OCI-LY1 (cell line): ENCODE data around the gene EPAS1.
"Not testable (repeated sequence)": the region's sequence is repeated elsewhere in the genome, so short reads cannot be mapped to it uniquely, and the experiment has no call there.

ENCODE experiments used
- H2AFZ ChIP-seq: fragments of 200-600 bp; sonication (generic), shearing (Covaris generic); 2 replicates; pipeline ENCODE4 v1.6.0; 2014; ENCODE audit warnings: antibody characterized with exemption, mild to moderate bottlenecking, low read length
- H3F3A ChIP-seq: fragments of 200-600 bp; sonication (generic), shearing (Covaris generic); 2 replicates; pipeline ENCODE4 v1.6.0; 2014; ENCODE audit warnings: mild to moderate bottlenecking, antibody characterized with exemption, low read length, moderate library complexity; ENCODE audit not compliant: insufficient read depth
- H3K27ac ChIP-seq: fragments of 200-600 bp; sonication (generic); 2 replicates; pipeline ENCODE4 v1.5.1; 2014; ENCODE audit warnings: low read length, mixed run types, mild to moderate bottlenecking, low read depth; ENCODE audit not compliant: poor library complexity, severe bottlenecking
- H3K27me3 ChIP-seq: fragments of 200-600 bp; sonication (generic); 2 replicates; pipeline ENCODE4 v1.6.0; 2014; ENCODE audit warnings: antibody characterized with exemption, mild to moderate bottlenecking, low read length, moderate library complexity; ENCODE audit not compliant: insufficient read depth
- H3K36me3 ChIP-seq: fragments of 200-600 bp; sonication (generic); 2 replicates; pipeline ENCODE4 v1.6.1; 2014; ENCODE audit warnings: mild to moderate bottlenecking, antibody characterized with exemption, low read length, moderate library complexity, mixed read lengths; ENCODE audit not compliant: insufficient read depth
- H3K4me1 ChIP-seq: fragments of 200-600 bp; sonication (generic); 2 replicates; pipeline ENCODE4 v1.5.1; 2014; ENCODE audit warnings: mild to moderate bottlenecking, low read length, moderate library complexity; ENCODE audit not compliant: insufficient read depth, severe bottlenecking
- H3K4me2 ChIP-seq: fragments of 200-600 bp; sonication (generic), shearing (Covaris generic); 2 replicates; pipeline ENCODE4 v1.6.1; 2014; ENCODE audit warnings: low read length
- H3K4me3 ChIP-seq: fragments of 200-600 bp; sonication (generic); 2 replicates; pipeline ENCODE4 v1.5.1; 2014; ENCODE audit warnings: low read length, low read depth, mild to moderate bottlenecking, mixed read lengths; ENCODE audit not compliant: poor library complexity, severe bottlenecking
- H3K79me2 ChIP-seq: fragments of 200-600 bp; shearing (Covaris generic); 2 replicates; pipeline ENCODE4 v1.6.1; 2016; ENCODE audit warnings: mixed run types, low read length, mixed read lengths; ENCODE audit not compliant: insufficient read depth
- H3K9ac ChIP-seq: fragments of 200-600 bp; sonication (generic), shearing (Covaris generic); 2 replicates; pipeline ENCODE4 v1.6.1; 2014; ENCODE audit warnings: mild to moderate bottlenecking, low read length, mixed read lengths
- H3K9me2 ChIP-seq: fragments of 200-600 bp; sonication (generic), shearing (Covaris generic); 2 replicates; pipeline ENCODE4 v1.6.1; 2014; ENCODE audit warnings: low read depth, mild to moderate bottlenecking, low read length, mixed read lengths
- H3K9me3 ChIP-seq: fragments of 200-600 bp; shearing (Covaris generic); 2 replicates; pipeline ENCODE4 v1.6.1; 2014; ENCODE audit warnings: low read length, mixed read lengths
- H4K20me1 ChIP-seq: fragments of 200-600 bp; sonication (generic), shearing (Covaris generic); 2 replicates; pipeline ENCODE4 v1.6.0; 2016; ENCODE audit warnings: mild to moderate bottlenecking, low read length; ENCODE audit not compliant: insufficient read depth
- EZH2 ChIP-seq: fragments of 200-600 bp; sonication (generic), shearing (Covaris generic); IDR thresholded peaks from 2 replicates; pipeline ENCODE4 v1.8.0; 2017; ENCODE audit warnings: borderline replicate concordance, mixed run types, mild to moderate bottlenecking, antibody characterized with exemption, low read length, moderate library complexity, mixed read lengths
- TF ChIP-seq, protein P1 (sequence below): fragments of 200-600 bp; sonication (generic), shearing (Covaris generic); IDR thresholded peaks from 2 replicates; pipeline ENCODE4 v1.5.1; 2017; ENCODE audit warnings: mild to moderate bottlenecking, antibody characterized with exemption, low read length, moderate library complexity, mixed read lengths

Gene EPAS1

DNA sequence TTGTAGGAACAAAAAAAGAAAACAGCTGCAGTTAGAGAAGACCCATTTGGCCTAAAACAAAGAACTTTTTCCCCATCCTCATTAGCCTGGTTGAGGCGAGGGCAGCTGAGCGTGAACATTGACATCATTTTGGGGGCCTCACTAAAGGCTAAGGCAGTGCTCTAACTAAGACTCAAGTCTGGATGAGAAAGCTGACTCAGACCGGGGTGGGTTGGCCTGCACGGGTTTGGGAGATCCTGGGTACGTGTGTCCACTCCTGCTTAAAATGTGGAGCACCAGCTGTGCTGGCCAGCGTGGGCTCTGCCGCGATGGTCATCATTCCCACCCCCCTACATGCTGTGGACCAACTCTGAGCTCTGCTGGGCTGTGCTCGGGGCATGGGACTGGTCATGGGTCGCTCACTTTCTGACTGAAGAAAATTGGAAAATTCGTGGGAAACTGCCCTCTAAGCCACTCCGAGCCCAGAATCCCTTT lies 96.2 kb downstream of the EPAS1 start:
- TF ChIP-seq EZH2, result no peak
- TF ChIP-seq, protein P1, sequence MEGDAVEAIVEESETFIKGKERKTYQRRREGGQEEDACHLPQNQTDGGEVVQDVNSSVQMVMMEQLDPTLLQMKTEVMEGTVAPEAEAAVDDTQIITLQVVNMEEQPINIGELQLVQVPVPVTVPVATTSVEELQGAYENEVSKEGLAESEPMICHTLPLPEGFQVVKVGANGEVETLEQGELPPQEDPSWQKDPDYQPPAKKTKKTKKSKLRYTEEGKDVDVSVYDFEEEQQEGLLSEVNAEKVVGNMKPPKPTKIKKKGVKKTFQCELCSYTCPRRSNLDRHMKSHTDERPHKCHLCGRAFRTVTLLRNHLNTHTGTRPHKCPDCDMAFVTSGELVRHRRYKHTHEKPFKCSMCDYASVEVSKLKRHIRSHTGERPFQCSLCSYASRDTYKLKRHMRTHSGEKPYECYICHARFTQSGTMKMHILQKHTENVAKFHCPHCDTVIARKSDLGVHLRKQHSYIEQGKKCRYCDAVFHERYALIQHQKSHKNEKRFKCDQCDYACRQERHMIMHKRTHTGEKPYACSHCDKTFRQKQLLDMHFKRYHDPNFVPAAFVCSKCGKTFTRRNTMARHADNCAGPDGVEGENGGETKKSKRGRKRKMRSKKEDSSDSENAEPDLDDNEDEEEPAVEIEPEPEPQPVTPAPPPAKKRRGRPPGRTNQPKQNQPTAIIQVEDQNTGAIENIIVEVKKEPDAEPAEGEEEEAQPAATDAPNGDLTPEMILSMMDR, result no peak
- H3K4me1 ChIP-seq, result no peaks in the 10 kb centered on the region

DNA sequence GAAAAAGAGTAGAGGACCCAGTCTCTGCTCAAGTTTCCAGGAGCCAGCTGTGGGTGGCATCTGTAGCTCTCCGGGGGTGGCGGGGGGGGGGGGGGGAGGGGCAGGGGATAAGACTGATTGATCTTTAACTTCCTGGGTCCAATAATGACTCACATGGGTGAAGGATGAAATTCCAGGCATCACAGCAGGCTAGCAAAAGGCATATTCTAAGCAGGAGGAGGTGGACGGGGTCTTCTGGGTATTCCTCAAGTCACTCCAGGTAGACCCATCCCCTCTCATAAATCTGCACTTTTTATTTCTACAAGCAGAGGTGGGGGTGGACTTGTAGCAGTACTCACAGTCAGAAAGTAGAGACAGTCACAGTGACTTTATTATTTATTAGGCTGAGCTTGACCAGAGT lies 96.7 kb downstream of the EPAS1 start:
- H3K9me2 ChIP-seq, result no peaks in the 10 kb centered on the region
- H2AFZ ChIP-seq, result no peak overlapping the region
- TF ChIP-seq, protein P1, result no peak
- no peak for TF ChIP-seq EZH2
- H3K4me2 ChIP-seq, result no peak overlapping the region
- no peaks in the 10 kb centered on the region; the same call in 1 of the 2 replicates for H3K27me3 ChIP-seq
- no peaks in the 10 kb centered on the region for H4K20me1 ChIP-seq
- H3K79me2 ChIP-seq, result no peaks in the 10 kb centered on the region
- no peak overlapping the region for H3K9ac ChIP-seq
- no peaks in the 10 kb centered on the region for H3F3A ChIP-seq
- H3K36me3 ChIP-seq, result no peaks in the 10 kb centered on the region
- no peak overlapping the region for H3K4me3 ChIP-seq
- H3K27ac ChIP-seq, result no peak overlapping the region
- no peaks in the 10 kb centered on the region for H3K9me3 ChIP-seq
- no peaks in the 10 kb centered on the region for H3K4me1 ChIP-seq

More for the DNA sequence above, 96.2 kb downstream of the EPAS1 start:
- H3K4me2 ChIP-seq, result no peak overlapping the region
- no peaks in the 10 kb centered on the region for H3F3A ChIP-seq
- no peak overlapping the region for H3K9ac ChIP-seq
- H3K27me3 ChIP-seq, result no peaks in the 10 kb centered on the region; the same call in 1 of the 2 replicates
- no peak overlapping the region for H3K27ac ChIP-seq
- H3K4me3 ChIP-seq, result no peak overlapping the region
- H4K20me1 ChIP-seq, result no peaks in the 10 kb centered on the region
- H3K79me2 ChIP-seq, result no peaks in the 10 kb centered on the region
- H3K9me3 ChIP-seq, result no peaks in the 10 kb centered on the region
- no peaks in the 10 kb centered on the region for H3K36me3 ChIP-seq
- no peak overlapping the region for H2AFZ ChIP-seq
- no peaks in the 10 kb centered on the region for H3K9me2 ChIP-seq

DNA sequence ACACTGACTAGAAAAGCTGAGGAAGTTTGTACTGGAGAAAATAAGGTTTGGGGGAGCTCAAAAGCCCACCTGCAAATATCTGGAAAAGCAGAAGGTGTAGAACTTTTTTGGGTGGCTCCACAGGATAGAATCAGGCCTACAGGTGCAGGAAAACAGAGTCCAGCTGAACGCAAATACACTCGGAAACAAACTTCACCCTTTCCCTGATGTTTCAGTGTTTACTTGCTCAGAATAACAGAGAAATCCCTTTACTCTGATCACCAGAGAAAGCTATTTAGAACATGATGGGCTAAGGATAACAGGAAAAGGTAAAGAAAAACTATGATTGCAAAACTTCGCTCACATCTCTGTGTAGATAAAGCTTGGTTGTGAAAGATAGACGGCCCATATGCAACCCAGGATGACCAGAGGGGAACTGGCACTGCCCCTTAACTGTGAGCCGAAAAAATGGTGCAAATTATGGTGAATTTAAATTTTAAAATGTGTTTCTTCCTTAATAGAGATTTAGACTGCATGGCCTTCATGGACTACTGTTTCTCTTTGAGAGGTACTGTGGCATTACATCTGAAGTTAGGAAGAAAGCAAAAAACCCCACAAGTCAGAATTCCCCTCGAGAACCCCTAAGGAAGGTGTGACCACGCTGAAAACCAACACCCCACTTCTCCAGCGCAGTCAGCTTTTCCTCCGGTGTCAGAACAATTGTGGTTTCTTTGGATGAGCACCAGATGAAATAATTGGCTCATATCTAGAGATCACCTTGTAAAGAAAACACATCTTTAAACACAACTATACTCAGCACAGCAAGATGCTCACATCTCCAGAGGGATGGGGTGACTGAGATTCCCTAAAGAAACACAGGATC lies 97.7 kb downstream of the EPAS1 start:
- Histone ChIP-seq H3K79me2 (no peaks in the 10 kb centered on the region), H3K9me2 (no peaks in the 10 kb centered on the region), H3K4me1 (no peaks in the 10 kb centered on the region), H3K4me3 (no peak overlapping the region), H3K27me3 (no peaks in the 10 kb centered on the region), H3K4me2 (no peak overlapping the region), H3K9ac (no peak overlapping the region), H3K9me3 (no peaks in the 10 kb centered on the region), H3K27ac (no peak overlapping the region), H3F3A (no peaks in the 10 kb centered on the region), H3K36me3 (no peaks in the 10 kb centered on the region), H2AFZ (no peak overlapping the region), H4K20me1 (no peaks in the 10 kb centered on the region)
- TF ChIP-seq, protein P1, result no peak
- TF ChIP-seq EZH2, result no peak

DNA sequence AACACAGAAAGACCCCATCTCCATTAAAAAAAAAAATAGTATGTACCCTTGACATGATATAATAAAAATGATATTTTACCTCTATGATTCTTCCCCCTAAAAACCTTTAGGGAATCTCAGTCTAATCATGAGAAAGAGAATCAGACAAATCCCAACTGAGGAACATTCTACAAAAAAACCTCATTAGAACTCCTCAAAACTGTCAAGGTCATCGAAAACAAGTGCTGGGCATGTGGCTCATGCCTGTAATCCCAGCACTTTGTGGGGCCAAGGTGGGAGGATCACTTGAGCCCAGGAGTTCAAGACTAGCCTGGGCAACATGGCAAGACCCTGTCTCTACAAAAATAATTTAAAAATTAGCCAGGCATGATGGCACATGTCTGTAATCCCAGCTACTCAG lies 98.5 kb downstream of the EPAS1 start:
- not testable (repeated sequence) for H3K36me3 ChIP-seq, H3K4me3 ChIP-seq, H3K4me2 ChIP-seq, H3K27ac ChIP-seq, H3K9me2 ChIP-seq, H4K20me1 ChIP-seq, H2AFZ ChIP-seq, H3K9me3 ChIP-seq, H3K4me1 ChIP-seq, H3K79me2 ChIP-seq, H3F3A ChIP-seq, H3K9ac ChIP-seq, H3K27me3 ChIP-seq
